HT1080 (cell line): ENCODE data around the gene SLC1A4. TPM values are rescaled to one million over a fixed set of nuclear protein-coding genes. Genes with fewer than 3 reads are reported as not detected.
"Not testable (repeated sequence)": the region's sequence is repeated elsewhere in the genome, so short reads cannot be mapped to it uniquely, and the experiment has no call there.

ENCODE experiments used
- DNase-seq: peaks from one replicate; pipeline ENCODE4 v3.0.0-alpha.2; 2015; ENCODE audit warnings: low read depth
- total RNA-seq: library from RNA; depleted of rRNA; stranded (reverse); fragments of >200 nt; shearing (Covaris generic); gene quantifications from 2 replicates; pipeline ENCODE4 v1.2.3, GENCODE V29; 2014

The SLC1A4 gene
- total RNA-seq, 1 experiment from 2014 or later: 10.1 TPM

GRCh38 chr2:65025453-65026123 is 36.4 kb downstream of the SLC1A4 start:
- DNase-seq: no peak

- DNase-seq: no peak
These were observed 37.0 kb downstream of the SLC1A4 start for GRCh38 chr2:65026154-65026553.

GRCh38 chr2:65026704-65027464 is 37.7 kb downstream of the SLC1A4 start:
- DNase-seq: no peak

- no peak for DNase-seq
These were observed 38.5 kb downstream of the SLC1A4 start for GRCh38 chr2:65027616-65028244.

GRCh38 chr2:65030476-65031332 is 41.5 kb downstream of the SLC1A4 start:
- DNase-seq: no peak

GRCh38 chr2:65031341-65032018 is 42.3 kb downstream of the SLC1A4 start:
- DNase-seq: no peak

- no peak for DNase-seq
These were observed 43.1 kb downstream of the SLC1A4 start for GRCh38 chr2:65032019-65032975.

GRCh38 chr2:65033178-65033577 is 44.0 kb downstream of the SLC1A4 start:
- peak; percentile 55 for DNase-seq

- not testable (repeated sequence) for DNase-seq
These were observed 44.5 kb downstream of the SLC1A4 start for GRCh38 chr2:65033667-65034066.

GRCh38 chr2:65035351-65035943 is 46.2 kb downstream of the SLC1A4 start:
- no peak for DNase-seq

GRCh38 chr2:65037178-65037577 is 48.0 kb downstream of the SLC1A4 start:
- DNase-seq: no peak

- no peak for DNase-seq
These were observed 50.4 kb downstream of the SLC1A4 start for GRCh38 chr2:65039640-65040039.

GRCh38 chr2:65040400-65041261 is 51.4 kb downstream of the SLC1A4 start:
- peak; percentile 67 for DNase-seq

GRCh38 chr2:65043001-65043400 is 53.8 kb downstream of the SLC1A4 start:
- DNase-seq: no peak

GRCh38 chr2:65044097-65044735 is 55.0 kb downstream of the SLC1A4 start:
- no peak for DNase-seq

GRCh38 chr2:65045651-65046050 is 56.5 kb downstream of the SLC1A4 start:
- DNase-seq: peak; percentile 61

GRCh38 chr2:65046633-65047407 is 57.6 kb downstream of the SLC1A4 start:
- DNase-seq: no peak
